Mesendoderm (in vitro differentiated cells): ENCODE results near the gene TMEM41B. TPM values are rescaled to one million over a fixed set of nuclear protein-coding genes. Genes with fewer than 3 reads are reported as not detected.

Experiments used
- small RNA-seq: library from polyadenylated mRNA; stranded (forward); fragments of <200 nt; extraction: miRNeasy Mini kit (QIAGEN cat#:217004); gene quantifications from one replicate; pipeline ENCODE3, GENCODE V24; 2013; ENCODE audit not compliant: insufficient read depth

The TMEM41B gene

Small RNA genes lying within 50 kb of the gene (small RNA-seq; reads per million reads assigned to genes)
- gene RF00017 = not detected
